Activated CD8-positive, alpha-beta memory T cell treated with anti-CD3 and anti-CD28 coated beads, Interleukin-2, amount 50 U/mL, for 48 hours (primary cell): ENCODE results near the gene CARD14.
A peak's percentile ranks its signal among the peaks of the same experiment; 100 is the strongest.

Experiments used
- DNase-seq: peaks from one replicate; pipeline ENCODE4 v3.0.0-alpha.2; 2020

CARD14 gene

DNA sequence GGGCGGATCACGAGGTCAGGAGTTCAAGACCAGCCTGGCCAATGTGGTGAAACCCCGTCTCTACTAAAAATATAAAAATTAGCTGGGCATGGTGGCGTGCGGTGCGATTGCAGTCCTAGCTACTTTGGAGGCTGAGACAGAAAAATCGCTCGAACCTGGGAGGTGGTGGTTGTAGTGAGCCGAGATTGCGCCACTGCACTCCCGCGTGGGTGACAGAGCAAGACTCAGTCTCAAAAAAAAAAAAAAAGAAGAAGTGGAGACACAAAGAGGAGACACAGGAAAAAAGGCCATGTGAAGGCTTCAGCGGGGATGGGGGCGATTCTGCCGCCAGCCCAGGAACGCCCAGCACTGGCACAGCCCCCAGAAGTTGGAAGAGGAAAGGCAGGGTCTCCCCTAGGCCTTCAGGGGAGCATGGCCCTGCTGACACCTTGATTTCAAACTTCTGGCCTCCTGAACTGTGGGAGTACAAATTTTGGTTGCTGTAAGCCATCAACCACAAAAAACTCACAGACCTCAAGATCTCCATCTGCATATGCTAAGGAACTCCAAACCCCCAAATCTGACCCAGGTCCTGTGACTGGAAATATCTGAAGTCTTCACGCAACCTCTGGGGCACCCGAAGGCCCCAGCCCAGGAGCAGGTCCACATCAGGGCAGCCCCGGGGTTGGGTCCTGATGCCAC, 43.3 kb downstream of the CARD14 start:
- DNase-seq = no peak

GRCh38 chr17:80213643-80213975, 43.8 kb downstream of the CARD14 start:
- DNase-seq = no peak

GRCh38 chr17:80214012-80214877, 44.4 kb downstream of the CARD14 start:
- DNase-seq = no peak

- no peak for DNase-seq
These were observed 45.0 kb downstream of the CARD14 start for GRCh38 chr17:80214878-80215210.

GRCh38 chr17:80216473-80217456, 46.9 kb downstream of the CARD14 start:
- no peak for DNase-seq

DNA sequence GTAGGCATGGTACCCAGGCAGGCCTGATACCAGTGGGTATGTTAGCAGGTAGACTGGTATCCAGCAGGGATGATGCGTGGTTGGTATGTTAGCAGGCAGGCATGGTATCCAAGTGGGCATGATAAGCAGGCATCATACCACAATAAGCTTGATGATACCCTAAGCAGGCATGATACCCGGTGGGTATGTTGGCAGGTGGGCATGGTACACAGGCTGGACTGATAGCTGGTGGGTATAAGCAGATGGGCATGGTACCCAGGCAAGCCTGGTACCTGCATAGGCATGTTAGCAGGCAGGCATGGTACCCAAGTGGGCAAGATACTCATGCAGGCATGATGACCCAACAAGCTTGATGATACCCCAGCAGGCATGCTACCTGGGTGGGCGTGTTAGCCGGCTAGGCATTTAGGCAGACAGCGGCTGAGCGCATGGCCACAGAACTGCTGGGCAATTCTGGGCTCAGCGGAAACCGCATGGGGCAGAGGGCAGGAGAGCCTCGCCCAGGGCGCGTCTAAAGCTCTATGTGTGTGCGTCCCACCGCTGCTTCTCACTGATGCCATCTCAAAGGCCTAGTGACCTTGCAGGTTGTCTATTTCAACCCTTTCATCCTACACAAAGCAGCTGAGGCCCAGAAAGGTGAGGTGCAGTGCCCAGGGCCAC, 48.0 kb downstream of the CARD14 start:
- no peak for DNase-seq

- DNase-seq = no peak
These were observed 48.6 kb downstream of the CARD14 start for GRCh38 chr17:80218391-80218790.

DNA sequence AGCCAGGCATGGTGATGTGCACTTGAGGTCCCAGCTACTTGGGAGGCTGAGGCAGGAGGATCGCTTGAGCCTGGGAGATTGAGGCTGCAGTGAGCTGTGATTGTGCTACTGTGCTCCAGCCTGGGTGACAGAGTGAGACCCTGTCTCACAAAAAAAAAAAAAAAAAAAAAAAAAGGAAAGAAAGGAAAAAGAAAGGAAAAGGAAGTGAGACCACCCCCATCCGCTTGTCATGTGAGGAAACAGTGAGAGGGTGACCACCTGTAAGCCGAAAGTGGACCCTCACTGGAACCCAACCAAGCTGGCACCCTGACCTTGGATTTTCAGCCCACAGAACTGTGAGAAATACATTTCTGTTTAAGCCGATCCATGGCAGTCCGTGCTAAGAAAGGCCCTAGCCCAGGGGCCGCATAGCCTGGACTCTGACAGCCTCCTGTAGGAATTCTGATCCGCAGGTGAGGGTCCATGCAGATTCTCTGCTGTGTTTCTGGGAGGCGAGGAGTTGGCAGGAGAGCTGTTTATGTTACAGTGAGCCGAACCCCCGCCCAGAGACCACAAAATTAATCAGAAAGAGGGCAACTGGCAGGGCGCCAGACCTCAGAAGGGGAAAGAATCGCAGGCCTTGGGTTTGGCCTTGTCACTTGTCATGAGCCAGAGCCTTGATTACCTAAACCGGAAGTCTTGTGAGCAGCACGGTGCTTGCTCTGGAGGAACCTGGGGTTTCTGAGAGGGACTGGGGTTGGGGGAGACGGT, 49.4 kb downstream of the CARD14 start:
- peak; percentile 97 for DNase-seq

DNA sequence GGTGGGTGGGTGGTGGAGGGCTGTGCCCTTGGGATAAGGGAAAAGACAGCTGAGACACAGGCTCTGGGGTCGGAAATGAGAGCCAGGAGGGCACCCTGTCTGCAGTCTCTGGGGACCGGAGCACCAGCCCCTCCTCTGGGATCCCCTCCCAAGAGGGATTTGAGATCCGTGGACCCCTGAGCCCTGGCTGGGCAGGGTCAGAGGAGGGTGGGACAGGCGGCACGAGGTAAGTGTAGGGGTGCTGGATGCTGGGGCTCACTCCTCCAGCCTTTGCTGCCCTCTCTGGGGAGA, 49.9 kb downstream of the CARD14 start:
- no peak for DNase-seq

DNA sequence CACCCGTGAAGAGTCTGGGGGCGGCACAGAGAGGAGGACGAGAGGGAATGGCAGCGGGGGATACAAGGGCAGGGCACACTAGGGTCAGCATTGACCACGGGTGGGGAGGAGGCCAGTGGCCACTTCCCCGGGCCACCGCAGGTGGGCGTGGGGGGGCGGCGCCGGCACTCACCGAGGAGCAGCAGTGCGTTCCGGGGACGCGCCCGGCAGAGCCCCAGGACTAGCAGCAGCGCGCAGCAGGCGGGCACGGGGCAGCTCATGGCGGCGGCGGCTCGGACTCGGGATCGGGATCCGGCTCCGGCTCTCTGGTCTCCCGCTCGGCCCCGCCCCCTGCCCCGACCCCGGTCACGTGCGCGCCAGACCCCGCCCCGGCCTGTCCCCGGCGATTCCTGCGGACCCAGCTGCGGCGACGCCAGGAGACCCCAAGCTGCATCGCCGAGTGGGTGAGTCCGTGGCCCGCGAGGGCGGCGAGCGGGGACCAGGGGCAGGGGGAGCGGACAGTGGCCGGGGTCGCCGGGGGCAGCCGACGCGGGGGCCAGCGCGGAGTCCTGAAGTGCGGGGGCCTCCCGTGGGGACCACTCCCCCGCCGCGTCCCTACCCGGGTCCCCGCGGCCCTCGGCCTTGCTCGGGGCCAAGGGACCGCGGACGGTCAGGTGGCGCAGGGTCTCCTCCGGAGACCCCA, 50.4 kb downstream of the CARD14 start, which contains the start of the genes SGSH and SLC26A11:
Gene SGSH, minus strand, starts transcription at position 280 of the 682 bp plus-strand sequence. Its CDS starts 20 bp downstream, at position 260.
Gene SLC26A11, plus strand, starts transcription at position 374 of the 682 bp plus-strand sequence. CDS start 1,134 bp downstream, outside the sequence.
- peak; percentile 88 for DNase-seq

GRCh38 chr17:80220736-80221215, 50.9 kb downstream of the CARD14 start:
- DNase-seq = no peak

- DNase-seq = no peak
These were observed 51.7 kb downstream of the CARD14 start for GRCh38 chr17:80221351-80222105.

GRCh38 chr17:80222376-80223141, 52.7 kb downstream of the CARD14 start:
- no peak for DNase-seq

DNA sequence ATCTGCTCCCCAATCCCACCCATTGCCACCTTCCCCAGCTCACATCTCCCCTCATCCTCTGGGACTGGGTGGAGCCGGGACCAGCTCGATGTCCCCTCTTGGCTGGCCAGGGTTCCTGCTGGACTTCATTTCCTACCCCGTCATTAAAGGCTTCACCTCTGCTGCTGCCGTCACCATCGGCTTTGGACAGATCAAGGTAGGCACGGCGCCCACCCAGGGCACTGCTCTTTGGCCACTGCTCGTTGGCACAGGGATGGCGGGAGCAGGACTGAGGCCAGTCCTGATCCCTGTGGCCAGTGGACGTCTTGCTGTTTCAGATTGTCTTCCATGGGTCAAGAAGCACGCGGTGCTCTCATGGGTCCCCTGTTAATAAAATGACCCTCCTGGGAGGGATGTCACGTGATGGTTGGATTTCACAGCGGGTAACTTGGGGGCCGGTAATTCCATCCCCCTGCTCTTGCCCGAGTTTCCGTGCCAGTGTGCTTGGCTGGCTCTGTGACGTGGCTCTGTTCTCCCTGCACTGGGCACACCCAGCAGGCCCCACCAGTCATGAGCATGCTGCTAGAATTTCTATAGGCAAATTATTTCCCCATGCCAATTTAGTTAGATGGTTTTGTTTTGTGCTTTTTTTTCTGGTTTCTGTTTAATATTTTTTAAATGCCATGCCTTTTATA, 53.4 kb downstream of the CARD14 start:
- DNase-seq = no peak

DNA sequence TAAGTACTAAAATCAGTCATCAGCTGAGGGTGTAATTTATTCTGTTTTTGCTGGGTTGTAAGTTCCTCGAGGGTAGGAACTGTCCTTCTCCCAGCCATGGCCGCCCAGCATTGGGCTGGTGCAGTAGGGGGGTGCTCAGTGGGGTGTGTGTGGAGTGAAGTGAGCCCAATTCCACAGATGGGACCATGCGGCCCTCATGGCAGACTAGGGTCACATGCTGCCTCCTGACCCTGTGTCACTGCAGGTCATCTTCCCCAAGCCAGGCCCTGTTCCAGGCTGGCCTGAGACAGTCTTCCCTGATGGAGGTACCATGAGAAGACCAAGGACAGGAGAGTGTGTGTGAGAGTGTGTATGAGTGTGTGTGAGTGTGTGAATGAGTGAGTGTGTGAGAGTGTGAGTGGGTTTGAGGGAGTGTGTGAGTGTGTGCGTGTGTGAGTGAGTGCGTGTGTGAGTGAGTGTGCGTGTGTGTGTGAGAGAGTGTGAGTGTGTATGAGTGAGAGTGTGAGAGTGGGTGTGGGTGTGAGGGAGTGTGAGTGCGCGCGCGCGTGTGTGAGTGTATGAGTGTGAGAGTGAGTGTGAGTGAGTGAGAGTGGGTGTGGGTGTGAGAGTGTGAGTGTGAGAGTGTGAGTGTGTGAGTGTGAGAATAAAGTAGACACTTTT, 54.1 kb downstream of the CARD14 start:
- no peak for DNase-seq

- DNase-seq = no peak
These were observed 54.9 kb downstream of the CARD14 start for GRCh38 chr17:80224683-80225082.

- DNase-seq = no peak
These were observed 55.4 kb downstream of the CARD14 start for GRCh38 chr17:80225230-80225629.

GRCh38 chr17:80227156-80227555, 57.3 kb downstream of the CARD14 start:
- no peak for DNase-seq
